ENCODE data around the gene CGB2. TPM values are rescaled to one million over a fixed set of nuclear protein-coding genes. Genes with fewer than 3 reads are reported as not detected.
"Not testable (repeated sequence)": the region's sequence is repeated elsewhere in the genome, so short reads cannot be mapped to it uniquely, and the experiment has no call there.

Gene CGB2
- total RNA-seq, 1 experiment from 2014 or later, result not detected

DNA sequence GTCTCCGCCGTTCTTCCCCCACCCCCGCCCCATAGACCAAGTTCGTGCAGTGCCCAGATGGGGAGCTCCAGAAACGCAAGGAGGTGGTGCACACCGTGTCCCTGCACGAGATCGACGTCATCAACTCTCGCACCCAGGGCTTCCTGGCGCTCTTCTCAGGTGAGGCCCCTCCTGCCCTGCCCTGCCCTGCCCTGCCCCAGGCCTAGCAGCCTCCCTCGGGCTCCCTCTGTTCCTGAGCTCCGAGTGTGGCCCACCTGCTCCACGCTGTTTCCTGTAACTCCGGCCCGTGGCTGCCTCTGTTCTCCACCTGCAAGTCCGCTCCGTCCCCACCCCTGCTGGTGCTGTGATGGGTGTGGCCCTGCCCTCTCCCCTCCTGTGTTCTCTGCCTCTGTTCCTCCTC lies 21.2 kb upstream of the CGB2 start:
- no peak for DNase-seq (ENCODE audit: low spot score)

DNA sequence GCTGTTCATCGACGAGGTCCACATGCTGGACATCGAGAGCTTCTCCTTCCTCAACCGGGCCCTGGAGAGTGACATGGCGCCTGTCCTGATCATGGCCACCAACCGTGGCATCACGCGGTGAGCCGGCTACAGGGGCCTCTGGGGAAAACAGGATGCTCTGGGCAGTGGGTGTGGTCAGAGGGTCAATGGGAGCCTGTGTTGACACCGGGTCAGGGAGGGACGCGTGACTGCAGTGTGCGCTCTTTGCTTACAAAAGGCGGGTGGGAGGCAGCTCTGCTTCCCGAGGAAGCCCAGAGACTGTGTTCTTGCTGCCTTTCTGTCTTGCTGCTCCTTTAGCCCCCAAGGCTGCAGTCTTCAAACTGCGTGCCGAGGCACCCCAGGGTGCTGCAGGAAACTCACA lies 20.5 kb upstream of the CGB2 start:
- DNase-seq (ENCODE audit: low spot score), result no peak

DNA sequence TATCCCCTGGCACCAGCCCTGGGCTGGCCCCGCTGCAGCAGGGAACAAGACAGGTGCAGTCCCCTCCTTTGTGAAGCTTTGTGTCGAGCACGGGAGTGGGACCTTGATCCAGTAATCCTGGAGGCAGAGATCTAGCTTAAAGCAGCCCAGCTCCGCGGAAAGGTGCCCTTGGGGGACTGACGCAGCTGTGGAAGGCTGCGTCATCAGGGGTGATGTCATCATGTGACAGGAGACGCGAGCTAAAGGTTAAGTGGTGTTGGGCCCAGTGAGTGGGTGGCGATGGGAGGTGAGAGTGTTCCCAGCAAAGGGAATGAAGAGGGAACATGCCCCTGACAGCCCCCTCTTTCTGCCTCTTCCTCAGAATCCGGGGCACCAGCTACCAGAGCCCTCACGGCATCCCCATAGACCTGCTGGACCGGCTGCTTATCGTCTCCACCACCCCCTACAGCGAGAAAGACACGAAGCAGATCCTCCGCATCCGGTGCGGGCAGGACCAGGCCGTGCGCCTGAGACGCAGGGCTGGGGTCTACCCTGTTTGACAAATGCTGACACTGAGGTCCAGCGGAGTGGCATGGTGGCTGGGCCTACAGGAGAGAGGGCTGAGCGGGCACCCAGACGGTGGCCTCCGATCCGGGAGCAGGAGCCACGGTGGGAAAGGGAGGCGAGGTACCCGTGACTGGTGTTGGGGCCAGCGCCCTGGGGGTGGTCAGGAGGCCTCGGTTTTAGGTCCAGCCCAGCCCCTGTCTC lies 17.4 kb upstream of the CGB2 start:
- DNase-seq (ENCODE audit: low spot score), result peak; percentile 28

DNA sequence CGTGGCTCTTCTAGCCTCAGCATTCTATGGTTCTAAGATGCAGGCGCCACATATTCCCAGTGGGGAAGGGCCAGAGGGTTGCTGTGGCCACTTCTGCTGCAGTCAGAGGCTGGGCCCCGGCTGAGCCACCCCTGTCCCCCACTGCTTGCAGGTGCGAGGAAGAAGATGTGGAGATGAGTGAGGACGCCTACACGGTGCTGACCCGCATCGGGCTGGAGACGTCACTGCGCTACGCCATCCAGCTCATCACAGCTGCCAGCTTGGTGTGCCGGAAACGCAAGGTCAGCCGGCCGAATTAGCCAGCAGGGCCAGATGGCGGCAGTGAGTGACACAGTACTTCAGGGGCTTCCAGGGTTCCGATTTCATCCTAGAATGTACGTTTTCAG lies 16.8 kb upstream of the CGB2 start:
- no peak for DNase-seq (ENCODE audit: low spot score)

DNA sequence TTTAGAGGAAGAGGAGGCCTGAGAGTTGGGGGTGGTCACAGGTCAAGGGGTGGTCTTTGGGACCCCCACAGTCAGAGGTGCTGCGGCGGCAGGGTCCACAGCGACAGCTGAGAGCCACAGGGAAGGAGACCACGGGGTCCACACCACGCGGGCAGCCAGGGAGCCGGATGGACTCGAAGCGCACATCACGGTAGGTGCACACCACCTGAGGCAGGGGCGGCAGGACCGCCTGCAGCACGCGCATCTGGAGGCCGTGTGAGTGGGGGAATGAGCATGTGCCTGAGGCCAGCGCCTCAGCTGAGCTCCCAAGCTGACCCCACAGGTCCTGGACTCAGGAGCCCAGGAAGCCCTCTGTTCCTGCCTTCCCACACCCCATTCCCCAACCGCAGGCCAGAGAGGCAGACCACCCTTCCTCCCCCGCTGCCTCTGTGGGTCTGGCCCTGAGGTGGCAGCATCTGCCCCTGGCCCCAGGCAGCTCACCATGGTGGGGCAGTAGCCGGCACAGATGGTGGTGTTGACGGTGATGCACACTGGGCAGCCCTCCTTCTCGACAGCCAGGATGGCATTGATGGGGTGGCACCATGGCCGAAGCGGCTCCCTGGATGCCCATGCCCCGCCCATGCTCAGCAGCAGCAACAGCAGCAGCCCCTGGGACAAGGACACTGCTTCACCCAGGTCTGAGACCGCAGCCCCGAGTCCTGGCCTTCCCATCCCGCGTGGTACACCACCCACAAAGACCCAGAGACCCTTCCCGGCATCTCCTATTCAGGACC lies 15.4 kb upstream of the CGB2 start:
- peak; percentile 10 for DNase-seq (ENCODE audit: low spot score)

DNA sequence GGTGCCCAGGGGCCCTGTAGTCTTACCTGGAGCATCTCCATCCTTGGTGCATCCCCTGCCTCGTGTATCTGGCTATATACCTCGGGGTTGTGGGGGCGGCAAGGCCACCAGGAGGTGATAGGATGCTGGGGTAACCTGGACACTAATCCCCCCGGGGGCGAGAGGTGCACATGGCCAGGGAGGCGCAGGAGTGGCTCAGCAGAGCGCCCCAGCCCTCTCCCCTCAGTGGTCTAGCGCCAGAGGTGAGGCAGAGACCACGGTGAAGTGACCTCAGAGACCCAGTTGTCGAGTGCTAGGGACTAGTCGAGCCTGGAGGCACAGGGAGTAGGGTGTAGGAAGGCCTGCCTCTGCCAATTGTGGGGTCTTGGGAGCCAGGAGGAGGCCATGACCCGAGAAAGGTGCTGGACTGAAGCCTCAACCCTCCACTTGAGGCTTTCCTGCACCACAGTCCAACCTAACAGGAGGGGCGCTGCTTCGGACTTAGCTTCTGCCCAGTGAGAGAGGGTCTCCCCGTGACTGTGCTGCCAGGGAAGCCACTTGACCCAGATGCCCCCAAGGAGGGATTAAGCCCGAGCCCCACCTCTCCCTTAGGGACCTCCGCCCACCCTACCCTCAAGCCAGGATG lies 14.5 kb upstream of the CGB2 start, which contains the start of gene LHB:
Gene LHB, minus strand, starts transcription at position 51 of the 625 bp plus-strand sequence. Its CDS starts 10 bp downstream, at position 41.
- DNase-seq (ENCODE audit: low spot score), result no peak

DNA sequence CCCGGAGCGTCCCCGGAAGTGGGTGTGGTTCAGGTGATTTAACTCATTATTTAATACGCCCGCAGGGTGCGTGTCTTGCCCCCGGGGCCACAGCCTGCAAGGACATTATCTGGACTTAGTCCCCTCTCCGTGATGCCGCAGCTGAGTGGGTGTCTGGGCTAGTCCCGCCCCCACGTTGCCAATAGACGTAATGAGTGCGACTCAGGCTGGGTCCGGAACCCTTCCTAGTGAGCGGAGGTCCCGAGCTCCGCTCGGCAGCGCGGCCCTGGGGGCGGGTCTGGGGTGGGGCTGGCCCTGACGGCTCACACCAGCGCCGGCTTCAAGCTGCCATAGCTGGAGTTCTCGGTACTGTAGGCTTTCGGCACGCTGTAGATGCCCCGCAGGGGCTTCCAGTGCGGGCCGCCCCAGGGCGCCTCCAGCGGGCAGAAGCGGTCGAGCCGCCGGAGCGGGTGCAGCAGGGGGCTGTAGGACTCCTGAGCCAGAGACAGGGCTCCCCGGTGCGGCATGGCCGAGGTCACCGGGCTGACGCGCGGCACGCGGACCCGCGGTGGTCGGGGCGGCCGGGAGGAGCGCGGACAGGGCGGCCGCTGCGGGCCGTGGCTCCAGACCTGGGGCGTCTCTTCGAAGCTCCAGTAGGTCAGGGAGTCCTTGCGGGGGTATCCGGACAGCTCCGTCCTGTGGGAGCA lies 13.9 kb upstream of the CGB2 start:
- peak; percentile 20 for DNase-seq (ENCODE audit: low spot score)

DNA sequence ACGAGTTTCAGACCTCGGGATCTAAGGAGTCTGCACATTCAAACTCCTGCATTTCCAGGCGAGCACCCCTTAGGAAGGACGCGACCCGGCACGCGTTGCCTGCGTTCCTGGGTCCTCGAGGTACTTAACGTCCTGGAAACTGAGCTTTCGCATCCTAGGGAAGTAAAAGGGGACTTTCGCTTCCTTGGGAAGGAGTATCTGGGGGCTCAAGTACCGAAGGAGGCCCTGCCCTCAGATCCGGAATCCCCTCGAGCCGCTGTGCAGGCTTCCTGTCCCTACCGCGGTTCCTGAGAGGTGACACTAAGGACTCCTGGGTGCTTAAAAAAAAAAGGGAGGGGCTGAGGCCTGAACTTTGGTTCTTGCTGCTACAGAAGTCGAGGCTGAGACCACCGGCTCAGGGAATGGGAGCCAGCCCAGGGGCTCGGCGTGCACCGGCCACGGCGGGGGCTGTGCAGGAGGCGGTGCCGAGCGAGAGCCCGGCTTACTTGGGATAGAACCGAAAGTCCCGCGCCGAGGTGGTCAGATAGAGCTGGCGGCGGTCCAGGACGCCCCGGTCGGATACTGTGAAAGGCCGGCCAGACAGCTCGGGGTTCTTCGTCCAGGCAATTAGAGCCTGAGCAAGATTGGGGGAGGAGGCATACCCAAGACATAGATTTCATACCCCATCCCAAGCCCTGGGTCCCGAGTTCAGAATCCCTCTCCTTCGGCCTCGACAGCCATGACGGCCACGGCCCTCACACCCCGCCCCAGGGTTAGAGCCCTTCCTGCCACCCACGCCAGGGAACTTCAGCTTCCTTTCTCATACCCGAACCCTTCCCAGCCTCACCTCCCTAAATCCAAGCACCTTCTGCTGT lies 13.1 kb upstream of the CGB2 start:
- not testable (repeated sequence) for DNase-seq (ENCODE audit: low spot score)

DNA sequence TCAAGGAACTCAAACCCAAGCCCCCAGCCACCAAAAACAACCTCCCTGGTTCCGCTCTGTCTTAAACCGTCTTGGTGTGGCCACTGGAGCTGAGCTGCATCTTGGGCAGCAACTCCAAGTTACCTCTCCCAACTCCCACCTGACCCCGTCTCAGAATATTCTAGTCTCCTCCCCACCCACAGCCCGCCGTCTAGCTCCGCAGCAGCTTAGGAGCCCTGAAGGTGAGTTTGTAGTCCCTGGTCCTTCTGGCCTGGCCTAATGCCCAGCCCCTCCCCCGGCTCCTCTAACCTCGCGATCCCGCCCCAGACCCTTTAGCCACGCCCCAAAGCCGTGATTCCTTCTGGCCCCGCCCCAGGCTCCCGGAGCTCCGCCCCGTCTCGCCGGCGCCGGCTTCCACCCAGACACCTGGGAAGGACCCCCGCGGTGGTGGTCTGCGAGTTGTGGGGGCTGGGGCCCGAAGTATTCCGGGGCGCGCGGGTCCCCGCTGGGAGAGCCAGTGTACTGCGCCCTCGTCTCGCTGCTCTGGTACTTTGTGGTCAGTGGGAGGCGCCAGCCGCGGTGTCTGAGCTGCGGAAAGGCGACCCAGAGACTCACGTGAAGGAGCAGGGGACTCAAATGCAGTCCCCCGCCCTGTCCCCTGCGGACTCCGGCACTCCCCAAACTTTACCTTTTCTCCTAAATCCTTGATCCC lies 12.3 kb upstream of the CGB2 start:
- DNase-seq (ENCODE audit: low spot score), result peak; percentile 16

DNA sequence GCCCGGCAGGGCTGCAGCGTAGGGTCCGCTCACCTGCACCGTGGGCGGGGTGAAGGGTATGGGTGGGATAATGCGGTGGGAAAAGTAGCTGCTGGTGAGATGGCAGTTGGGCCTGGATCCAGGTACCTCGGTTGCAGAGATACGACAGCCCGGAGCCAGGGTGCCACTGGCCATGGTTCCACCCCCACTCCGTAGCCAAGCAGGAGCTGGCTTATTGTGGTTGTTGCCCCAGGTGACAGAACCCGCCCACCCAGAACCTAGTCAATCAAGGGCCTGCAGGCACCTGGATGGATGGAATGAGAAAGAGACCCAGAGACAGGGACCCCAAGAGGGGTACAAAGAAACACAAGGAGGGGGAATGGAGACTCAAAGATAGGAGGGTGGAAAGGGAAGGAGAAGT lies 11.3 kb upstream of the CGB2 start:
- DNase-seq (ENCODE audit: low spot score), result no peak

DNA sequence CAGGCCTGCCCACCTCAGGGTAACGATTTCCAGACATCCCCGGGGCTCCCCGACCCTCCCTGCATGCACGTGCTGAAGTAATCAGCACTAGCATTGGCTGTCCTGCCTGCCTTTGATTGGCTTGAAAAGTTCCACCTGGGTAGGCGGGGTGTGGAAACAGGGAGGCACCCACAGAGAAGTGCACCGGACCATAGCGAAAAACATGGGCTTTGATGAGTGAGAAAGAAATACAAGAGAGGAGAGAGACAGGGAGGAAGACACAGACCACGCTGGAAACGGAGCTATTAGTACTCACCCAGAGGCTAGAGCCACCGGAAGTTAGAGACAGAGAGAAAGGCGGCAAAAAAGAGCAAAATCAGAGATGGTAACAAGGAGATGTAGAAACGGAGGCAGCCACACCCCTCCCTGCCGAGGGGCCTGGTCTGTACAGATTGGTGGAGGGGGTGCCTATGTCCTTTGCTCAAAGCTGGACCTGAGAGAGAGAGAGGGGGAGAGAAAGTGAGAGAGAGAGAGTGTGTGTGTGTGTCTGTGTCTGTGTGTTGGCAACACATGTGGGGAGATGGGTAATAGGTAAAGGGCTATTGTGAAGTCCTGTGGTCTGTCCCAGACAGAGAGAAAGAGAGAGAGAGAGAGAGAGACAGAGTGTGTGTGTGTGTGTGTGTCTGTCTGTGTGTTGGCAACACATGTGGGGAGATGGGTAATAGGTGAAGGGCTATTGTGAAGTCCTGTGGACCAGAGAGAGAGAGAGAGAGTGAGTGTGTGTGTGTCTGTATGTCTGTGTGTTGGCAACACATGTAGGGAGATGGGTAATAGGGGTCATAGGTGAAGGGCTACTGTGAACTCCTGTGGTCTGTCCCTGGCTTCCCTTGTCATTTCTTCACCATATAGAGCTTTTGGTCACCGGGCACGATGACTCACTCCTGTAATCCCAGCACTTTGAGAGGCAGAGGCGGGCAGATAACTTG lies 10.5 kb upstream of the CGB2 start:
- DNase-seq (ENCODE audit: low spot score), result peak; percentile 76

DNA sequence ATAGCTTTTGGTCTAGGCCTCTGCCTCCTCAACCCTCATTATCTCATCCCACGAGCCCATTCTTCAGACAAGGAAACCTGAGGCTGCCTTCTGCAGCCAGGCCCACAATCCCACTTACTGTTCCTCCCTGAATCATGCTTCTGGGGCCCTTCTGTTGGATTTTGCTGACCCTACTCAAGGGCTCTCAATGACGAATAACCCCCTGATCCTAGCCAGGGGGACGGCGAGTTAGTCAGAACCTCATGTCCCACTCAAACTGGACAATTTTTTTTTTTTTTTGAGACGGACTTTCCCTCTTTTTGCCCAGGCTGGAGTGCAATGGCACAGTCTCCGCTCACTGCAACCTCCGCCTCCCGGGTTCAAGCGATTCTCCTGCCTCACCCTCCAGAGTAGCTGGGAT lies 9.6 kb upstream of the CGB2 start:
- DNase-seq (ENCODE audit: low spot score), result no peak

DNA sequence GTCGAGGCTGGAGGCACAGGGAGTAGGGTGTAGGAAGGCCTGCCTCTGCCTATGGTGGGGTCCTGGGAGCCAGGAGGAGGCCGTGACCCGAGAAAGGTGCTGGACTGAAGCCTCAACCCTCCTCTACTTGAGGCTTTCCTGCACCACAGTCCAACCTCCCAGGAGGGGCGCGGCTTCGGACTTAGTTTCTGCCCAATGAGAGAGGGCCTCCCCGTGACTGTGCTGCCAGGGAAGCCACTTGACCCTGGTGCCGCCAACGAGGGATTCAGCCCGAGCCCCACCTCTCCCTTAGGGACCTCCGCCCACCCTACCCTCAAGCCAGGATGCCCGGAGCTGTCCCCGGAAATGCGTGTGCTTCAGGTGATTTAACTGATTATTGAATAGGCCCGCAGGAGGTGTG lies 7.5 kb upstream of the CGB2 start, which contains the start of gene CGB3:
Gene CGB3, minus strand, starts transcription at position 101 of the 400 bp plus-strand sequence. CDS start 362 bp downstream, outside the sequence.
- not testable (repeated sequence) for DNase-seq (ENCODE audit: low spot score)

DNA sequence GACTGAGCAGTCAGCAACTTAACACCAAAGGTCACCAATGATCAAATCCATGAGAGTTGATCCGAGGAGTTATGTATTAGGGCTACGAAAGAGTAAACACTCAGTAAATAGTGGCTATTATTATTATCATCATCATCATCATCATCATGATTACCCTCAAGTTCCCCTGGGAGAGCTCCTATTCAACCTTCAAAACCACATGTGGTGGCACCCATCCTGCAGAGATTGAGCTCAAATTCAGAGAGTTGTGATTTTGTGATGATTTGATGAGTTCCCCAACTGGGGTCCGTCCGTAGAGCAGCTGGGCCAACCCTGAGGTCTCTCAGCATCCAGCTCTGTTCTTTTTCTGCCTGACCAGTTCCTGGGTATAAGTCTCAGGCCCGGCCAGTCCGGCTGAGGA lies 6.6 kb upstream of the CGB2 start:
- not testable (repeated sequence) for DNase-seq (ENCODE audit: low spot score)

DNA sequence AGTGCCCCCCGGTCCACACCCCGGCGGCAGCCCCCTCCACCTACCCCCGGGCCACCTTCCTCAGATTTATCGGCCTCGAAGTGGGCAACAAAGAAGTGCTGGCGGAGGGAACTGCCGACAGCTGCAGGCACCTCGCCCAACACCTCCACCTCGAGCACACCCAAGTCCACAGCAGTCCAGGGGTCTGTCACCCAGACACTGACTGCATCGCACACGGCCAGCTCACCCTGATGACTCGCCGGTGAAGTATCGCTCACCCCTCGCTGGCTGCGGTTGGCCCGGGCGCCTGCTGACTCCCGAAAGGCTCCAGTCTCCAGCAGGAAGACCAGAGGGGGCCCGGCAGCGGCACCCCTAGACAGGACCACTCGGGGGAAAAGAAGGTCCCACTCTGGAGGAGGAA lies 6.1 kb upstream of the CGB2 start:
- DNase-seq (ENCODE audit: low spot score), result not testable (repeated sequence)

DNA sequence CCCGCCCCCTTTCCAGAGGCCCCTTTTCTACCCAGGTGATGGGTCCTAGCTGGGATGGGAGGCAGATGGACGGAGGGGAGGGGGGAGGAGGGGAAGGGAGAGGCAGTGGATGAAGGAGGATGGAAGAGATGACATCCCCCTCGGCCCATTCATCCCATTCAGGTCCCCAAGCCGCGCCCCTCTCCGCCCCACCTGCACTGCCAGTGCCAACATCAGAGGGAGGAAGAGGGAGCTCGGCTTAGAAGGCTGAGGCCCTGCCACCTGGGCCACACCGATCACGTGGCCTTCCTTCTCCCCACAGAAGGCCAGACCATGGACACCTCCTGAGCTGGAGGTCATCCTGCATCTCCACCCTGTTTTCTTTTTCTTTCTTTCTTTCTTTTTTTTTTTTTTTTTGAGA lies 3.0 kb upstream of the CGB2 start:
- DNase-seq (ENCODE audit: low spot score), result not testable (repeated sequence)

DNA sequence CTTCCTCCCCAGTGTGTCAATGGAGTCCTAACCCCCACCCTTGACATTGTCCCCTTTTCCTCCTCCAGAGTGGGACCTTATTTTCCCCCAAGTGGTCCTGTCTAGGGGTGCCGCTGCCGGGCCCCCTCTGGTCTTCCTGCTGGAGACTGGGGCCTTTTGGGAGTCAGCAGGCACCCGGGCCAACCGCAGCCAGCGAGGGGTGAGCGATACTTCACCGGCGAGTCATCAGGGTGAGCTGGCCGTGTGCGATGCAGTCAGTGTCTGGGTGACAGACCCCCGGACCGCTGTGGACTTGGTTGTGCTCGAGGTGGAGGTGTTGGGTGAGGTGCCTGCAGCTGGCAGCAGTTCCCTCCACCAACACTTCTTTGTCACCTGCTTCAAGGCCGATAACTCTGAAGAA lies 1.9 kb upstream of the CGB2 start:
- DNase-seq (ENCODE audit: low spot score), result not testable (repeated sequence)

DNA sequence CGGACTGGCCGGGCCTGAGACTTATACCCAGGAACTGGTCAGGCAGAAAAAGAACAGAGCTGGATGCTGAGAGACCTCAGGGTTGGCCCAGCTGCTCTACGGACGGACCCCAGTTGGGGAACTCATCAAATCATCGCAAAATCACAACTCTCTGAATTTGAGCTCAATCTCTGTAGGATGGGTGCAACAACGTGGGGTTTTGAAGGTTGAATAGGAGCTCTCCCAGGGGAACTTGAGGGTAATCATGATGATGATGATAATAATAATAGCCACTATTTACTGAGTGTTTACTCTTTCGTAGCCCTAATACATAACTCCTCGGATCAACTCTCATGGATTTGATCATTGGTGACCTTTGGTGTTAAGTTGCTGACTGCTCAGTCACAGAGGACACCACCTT lies 1.4 kb upstream of the CGB2 start:
- DNase-seq (ENCODE audit: low spot score), result not testable (repeated sequence)

DNA sequence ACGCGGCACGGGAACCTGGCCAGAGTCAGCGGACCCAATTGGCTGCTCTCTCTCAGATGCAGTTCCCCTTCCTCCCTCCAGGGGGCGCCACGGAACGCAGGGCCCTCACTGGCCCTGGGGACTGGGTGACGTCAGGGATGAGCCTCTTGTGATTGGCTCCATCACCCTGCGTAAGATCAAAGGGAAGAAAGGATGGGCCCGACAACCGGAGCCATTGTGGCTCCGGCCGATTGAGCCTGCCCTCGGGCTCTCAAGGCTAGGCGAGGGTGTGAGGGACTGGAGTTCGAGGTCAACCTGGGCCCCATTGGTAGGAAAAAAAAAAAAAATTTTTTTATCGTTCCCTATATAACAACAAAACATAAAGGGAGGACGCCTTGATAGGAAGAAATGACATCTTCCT lies 5.1 kb downstream of the CGB2 start, which contains the start of gene CGB1:
Gene CGB1, minus strand, starts transcription at position 81 of the 400 bp plus-strand sequence. CDS start 184 bp downstream, outside the sequence.
- not testable (repeated sequence) for DNase-seq (ENCODE audit: low spot score)
